SIG-M5 (cell line): ENCODE data around the gene CPSF7.

Experiments
- DNase-seq: peaks from one replicate; lab custom pipeline; 2025; lab: John Stamatoyannopoulos, UW

The CPSF7 gene

DNA sequence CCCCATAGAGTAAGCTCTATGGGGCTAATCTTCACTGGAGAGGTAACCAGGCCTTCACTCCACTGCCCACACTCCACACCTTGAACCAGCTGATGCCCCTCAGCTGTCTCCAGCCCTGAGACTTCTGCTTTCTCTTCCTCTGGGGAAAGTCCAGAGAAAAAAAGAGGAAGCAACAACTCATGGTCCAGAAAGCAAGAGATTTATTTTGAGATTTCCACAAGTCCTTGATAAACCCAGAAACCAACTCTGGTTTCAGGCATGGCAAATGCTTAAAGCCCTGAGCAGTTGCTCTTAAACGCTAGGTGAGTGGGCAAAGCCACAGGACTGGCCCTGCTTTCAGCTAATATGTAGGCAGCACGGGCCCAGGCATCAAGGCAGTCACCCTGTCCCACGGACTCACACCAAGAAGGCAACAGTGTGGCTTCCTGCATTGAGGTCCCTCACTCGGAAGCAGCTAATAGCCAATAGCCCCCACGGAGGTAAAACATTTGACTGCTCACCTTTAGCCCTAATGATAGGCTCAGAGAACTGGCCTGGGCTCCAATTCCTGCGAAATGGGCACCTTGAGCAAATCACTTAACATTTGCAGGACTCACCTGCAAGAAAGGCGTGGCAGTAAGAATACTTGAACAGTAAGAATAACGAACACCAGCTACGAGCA, 72.4 kb downstream of the CPSF7 start:
- DNase-seq = no peak

DNA sequence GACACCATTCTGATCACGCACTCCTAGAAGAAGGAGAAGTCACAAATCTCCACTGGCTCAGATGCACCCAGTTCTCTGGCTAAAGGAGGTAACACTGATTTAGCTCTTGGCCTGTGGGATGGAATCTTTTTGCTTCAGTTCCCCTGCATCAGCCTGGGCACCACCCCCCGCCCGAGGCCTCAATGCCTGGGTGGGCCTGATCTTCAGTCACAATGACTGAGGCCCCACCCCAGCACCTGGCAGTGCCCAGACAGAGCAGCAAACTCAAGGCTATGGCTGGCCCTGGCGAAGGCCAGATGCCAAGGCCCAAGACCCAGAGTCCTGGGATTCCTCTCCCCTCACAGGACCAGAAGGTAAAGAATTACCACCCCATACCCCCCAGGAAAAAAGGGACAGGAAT, 73.1 kb downstream of the CPSF7 start:
- no peak for DNase-seq

DNA sequence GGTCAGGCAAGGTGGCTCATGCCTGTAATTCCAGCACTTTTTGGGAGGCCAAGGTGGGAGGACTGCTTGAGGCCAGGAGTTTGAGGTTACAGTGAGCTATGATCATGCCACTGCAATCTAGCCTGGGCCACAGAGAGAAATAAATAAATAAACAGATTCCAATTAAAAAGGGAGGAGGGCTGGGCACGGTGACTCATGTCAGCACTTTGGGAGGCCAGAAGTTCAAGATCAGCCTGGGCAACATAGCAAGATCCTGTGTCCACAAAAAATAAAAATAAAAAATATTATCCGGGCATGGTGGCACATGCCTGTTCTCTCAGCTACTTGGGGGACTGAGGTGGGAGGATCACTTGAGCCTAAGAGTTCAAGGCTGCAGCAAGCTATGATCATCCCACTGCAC, 75.6 kb downstream of the CPSF7 start:
- no peak for DNase-seq

DNA sequence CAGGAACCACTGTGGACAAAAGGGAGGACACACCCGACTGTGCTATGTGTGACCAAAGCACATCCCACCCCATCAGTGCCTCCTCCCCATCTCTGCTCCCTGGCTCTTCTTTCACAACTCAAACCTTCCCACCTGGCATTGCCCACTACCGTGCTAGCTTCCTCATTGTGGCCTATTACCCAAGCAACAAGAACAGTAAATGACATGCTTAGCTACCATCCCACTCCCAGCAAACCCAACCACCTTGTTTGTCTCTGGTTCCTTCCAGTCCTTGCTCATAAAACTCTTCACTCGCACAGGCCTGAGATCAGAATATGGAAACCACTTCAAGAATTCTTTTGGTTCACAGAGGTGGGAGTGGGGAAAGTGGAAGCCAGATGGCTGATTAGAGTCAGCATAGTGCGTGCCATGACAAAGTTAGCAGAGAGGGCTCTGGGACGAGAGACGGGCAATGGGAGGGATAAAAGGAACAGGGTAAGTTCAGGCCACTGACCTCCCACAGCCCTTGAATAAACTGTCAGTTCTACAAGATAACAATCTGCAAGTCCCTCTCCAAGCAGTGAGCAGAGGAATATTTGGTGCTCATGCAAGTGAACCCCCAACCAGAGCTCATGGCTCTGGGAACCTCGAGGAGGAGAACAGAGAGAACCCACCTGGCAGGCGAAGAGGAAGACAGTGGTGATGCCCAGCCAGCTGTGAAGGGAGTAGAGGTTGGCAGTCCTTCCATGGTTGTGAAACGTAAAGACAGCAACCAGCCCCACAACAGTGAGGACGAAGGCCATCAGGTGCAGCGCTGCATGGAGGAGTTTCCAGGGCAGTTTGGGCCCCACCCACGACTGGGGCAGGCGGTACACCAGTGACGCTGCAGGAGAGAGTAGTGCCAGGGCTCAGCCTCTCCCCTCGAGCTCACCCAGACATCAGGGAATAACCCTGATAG, 76.4 kb downstream of the CPSF7 start:
- DNase-seq = no peak
